Spinal cord (tissue), 10 donors: ENCODE results near the gene FLNB. TPM values are rescaled to one million over a fixed set of nuclear protein-coding genes. Genes with fewer than 3 reads are reported as not detected.

Experiments
- DNase-seq, 6 donors: peaks; one replicate each; pipeline versions ENCODE4 v3.0.0 to v3.0.0-alpha.2; 2013 to 2015; ENCODE audit warnings: low spot score in 6 of 6, low read depth in 4 of 6
- H3K27ac ChIP-seq: one replicate; pipeline ENCODE4 v1.5.1; 2013; ENCODE audit warnings: low read depth, low read length, control low read depth
- H3K27me3 ChIP-seq: one replicate; pipeline ENCODE4 v1.6.1; 2013; ENCODE audit warnings: low read length; ENCODE audit not compliant: control insufficient read depth, insufficient read depth
- H3K36me3 ChIP-seq: one replicate; pipeline ENCODE4 v1.6.1; 2013; ENCODE audit warnings: low read length; ENCODE audit not compliant: control insufficient read depth, insufficient read depth
- H3K4me1 ChIP-seq: one replicate; pipeline ENCODE4 v1.6.1; 2013; ENCODE audit warnings: low read length; ENCODE audit not compliant: control insufficient read depth, insufficient read depth
- H3K4me3 ChIP-seq: one replicate; pipeline ENCODE4 v1.5.1; 2013; ENCODE audit warnings: low read depth, low read length, control low read depth
- H3K9me3 ChIP-seq: one replicate; pipeline ENCODE4 v1.6.1; 2013; ENCODE audit warnings: low read length; ENCODE audit not compliant: control insufficient read depth, insufficient read depth
- WGBS: methylation state at CpG from one replicate; pipeline ENCODE4 v1.1.5; 2013; ENCODE audit warnings: missing lambda C conversion rate; ENCODE audit not compliant: insufficient coverage; 5-methylcytosine and 5-hydroxymethylcytosine counted together
- polyA plus RNA-seq, 2 donors: library from polyadenylated mRNA; unstranded; fragments of 120-200 nt; gene quantifications; one replicate each; pipeline ENCODE4 v1.2.1, GENCODE V29; 2013; ENCODE audit not compliant: insufficient read length in 2 of 2
- total RNA-seq, 2 donors: library from RNA; depleted of rRNA in 1 of 2; stranded (reverse); fragments of 120-200 nt in 1 of 2; fragments of >200 nt in 1 of 2; gene quantifications; one replicate each; pipeline versions ENCODE4 v1.2.3 to v1.2.4, GENCODE V29; 2013 to 2014
- donor health status: healthy.

Gene FLNB
- total and polyA plus RNA-seq, 4 donors, result 46.1 to 251 (median 74.7) TPM

DNA sequence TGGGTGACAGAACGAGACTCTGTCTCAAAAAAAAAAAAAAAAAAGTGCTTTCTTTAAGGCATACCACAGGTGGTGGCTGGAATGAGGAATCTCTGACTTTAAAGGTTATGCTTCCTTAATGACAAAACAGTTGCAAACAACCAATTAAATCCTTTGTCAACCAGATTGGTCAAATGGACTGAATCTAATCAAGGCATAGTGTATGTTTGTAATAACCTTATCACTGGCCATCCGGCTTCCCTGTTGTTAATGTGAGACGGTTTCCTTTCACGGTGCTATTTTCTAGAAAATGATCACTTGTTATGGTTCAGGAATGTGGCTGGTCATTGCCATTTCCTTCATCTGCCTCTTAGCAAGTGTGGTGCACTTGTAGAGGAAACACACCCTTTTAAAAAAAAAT lies 75.9 kb downstream of the FLNB start:
- no peak for DNase-seq
- H3K27me3 ChIP-seq, result no peaks in the 10 kb centered on the region
- H3K4me3 ChIP-seq, result no peak overlapping the region
- H3K36me3 ChIP-seq, result no peaks in the 10 kb centered on the region
- H3K9me3 ChIP-seq, result no peaks in the 10 kb centered on the region
- no peaks in the 10 kb centered on the region for H3K4me1 ChIP-seq
- no peak overlapping the region for H3K27ac ChIP-seq
- WGBS, result 80% methylated on average over 2 of the region's 4 CpGs

DNA sequence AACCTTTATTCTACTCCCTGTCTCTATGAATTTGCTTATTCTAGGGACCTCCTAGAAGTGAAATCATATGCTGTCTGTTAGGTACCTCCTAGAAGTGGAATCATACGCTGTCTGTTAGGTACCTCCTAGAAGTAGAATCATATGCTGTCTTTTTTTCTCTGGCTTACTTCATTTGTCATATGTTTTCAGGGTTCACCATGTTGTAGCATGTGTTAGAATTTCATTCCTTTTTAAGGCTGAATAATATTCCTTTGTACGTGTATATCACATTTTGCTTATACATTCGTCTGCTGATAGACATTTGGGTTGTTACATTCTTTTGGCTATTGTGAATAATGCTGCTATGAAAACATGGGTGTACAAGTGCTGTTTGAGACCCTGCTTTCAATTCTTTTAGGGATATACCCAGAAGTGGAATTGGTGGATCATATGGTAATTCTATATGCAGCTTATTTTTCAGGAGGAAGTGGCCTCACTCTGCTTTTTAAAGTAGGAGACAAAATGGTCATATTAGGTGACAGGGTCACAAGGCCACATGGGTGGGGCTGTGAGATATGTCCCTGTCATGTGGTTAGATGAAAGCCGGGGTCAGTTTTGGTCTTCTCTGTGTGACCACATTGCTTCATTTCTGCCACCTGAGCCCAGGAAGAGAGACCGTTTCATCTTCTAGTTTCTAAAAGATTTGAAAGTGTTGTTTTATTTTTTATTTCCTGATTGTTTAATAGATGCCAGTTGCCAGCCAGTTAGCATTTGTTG lies 76.7 kb downstream of the FLNB start:
- no peak overlapping the region for H3K4me3 ChIP-seq
- no peaks in the 10 kb centered on the region for H3K4me1 ChIP-seq
- H3K36me3 ChIP-seq, result no peaks in the 10 kb centered on the region

DNA sequence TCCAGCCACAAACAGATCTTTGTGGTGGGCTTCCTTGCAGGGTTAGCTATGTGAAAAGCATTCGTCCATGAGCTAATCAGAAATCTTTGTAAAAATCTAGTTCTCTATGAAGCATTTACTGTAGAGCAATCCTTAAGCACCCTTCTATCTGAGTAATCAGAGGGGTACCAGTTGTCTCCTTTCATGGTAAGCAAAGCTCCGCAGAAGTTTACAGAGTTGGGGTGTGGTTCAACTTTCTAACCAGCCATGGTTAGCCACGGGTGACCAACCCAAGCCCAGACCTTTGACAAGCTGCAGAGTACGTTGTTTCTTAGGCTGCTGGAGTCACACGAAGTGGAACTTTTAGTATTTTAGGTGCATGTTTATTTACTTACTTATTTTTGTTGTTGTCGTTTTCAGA lies 77.4 kb downstream of the FLNB start:
- no peak overlapping the region for H3K4me3 ChIP-seq
- H3K9me3 ChIP-seq, result no peaks in the 10 kb centered on the region
- H3K27me3 ChIP-seq, result no peaks in the 10 kb centered on the region
- no peaks in the 10 kb centered on the region for H3K36me3 ChIP-seq
- 50% methylated on average over 2 of the region's 6 CpGs for WGBS
- DNase-seq, result no peak
- no peak overlapping the region for H3K27ac ChIP-seq
- H3K4me1 ChIP-seq, result no peaks in the 10 kb centered on the region

More for the DNA sequence above, 76.7 kb downstream of the FLNB start:
- no peak overlapping the region for H3K27ac ChIP-seq
- H3K9me3 ChIP-seq, result no peaks in the 10 kb centered on the region
- no peaks in the 10 kb centered on the region for H3K27me3 ChIP-seq
- no peak for DNase-seq
- WGBS, result 100% methylated on average over 1 of the region's 5 CpGs

DNA sequence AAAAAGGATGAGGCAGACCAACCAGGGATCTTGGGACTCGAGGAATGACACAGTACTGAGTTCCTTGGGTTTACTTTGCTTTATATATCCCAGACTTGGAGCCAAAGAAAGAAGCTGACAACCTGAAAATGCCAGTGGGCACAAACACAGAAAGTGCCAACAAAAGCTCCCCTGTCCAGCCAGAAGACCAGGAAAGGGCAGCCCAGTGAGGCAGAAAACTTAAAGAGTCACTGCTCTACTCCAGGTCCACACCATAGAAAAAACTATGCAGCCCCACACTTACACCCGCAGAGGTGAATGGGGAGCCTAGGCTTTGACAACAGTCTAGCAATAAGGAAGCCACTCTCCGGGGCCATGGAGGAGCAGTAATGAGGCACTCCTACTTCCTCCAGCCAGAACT lies 80.3 kb downstream of the FLNB start:
- H3K27ac ChIP-seq, result no peak overlapping the region

DNA sequence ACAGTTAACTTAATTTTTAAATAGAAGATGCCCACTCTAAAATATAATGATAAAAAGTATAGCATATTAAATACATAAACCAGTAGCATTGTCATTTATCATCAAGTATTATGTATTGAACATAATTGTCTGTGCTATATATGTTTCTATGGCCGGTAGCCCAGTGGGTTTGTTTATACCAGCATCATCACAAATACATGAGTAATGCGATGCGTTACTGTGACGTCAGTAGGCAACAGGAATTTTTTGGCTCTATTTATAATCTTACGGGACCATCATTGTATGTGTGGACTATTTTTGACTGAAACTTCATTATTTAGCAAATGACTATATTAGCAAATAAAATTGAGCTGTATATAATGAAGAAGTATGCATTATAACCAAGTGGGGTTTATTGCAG lies 82.1 kb downstream of the FLNB start:
- no CpG with 5 or more reads among the region's 5 CpGs for WGBS
- no peaks in the 10 kb centered on the region for H3K27me3 ChIP-seq

More for the DNA sequence above, 80.3 kb downstream of the FLNB start:
- Histone ChIP-seq H3K9me3 (no peaks in the 10 kb centered on the region), H3K36me3 (no peaks in the 10 kb centered on the region), H3K4me1 (no peaks in the 10 kb centered on the region), H3K27me3 (no peaks in the 10 kb centered on the region), H3K4me3 (no peak overlapping the region)
- WGBS, result 80% methylated on average over 3 of the region's 3 CpGs
- no peak for DNase-seq

DNA sequence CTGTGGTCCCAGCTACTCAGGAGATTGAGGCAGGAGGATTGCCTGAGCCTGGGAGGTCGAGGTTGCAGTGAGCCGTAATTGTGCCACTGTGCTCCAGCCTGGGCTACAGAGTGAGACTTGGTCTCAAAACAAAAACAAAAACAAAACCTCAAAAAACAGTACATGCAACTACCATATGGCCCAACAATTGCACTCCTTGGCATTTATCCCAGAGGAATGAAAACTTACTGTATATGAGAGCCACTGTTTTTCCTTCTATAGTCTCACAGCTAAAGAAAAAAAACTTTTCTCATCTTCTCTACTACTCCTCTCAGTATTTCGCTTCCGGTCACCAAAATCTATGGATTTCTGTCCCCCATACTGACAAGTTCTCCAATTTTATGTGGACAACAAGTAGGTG lies 84.3 kb downstream of the FLNB start:
- Histone ChIP-seq H3K9me3 (no peaks in the 10 kb centered on the region), H3K4me3 (no peak overlapping the region), H3K27me3 (no peaks in the 10 kb centered on the region), H3K4me1 (no peaks in the 10 kb centered on the region), H3K27ac (no peak overlapping the region), H3K36me3 (peaks cover 7% of the 10 kb centered on the region)
- peak in 1 of 6 donors; percentile 37 for DNase-seq
- WGBS, result 94% methylated on average over 2 of the region's 4 CpGs

More for the DNA sequence above, 82.1 kb downstream of the FLNB start:
- no peak overlapping the region for H3K27ac ChIP-seq
- no peaks in the 10 kb centered on the region for H3K4me1 ChIP-seq
- no peaks in the 10 kb centered on the region for H3K9me3 ChIP-seq
- no peak overlapping the region for H3K4me3 ChIP-seq
- DNase-seq, result no peak
- H3K36me3 ChIP-seq, result peaks cover 2% of the 10 kb centered on the region

DNA sequence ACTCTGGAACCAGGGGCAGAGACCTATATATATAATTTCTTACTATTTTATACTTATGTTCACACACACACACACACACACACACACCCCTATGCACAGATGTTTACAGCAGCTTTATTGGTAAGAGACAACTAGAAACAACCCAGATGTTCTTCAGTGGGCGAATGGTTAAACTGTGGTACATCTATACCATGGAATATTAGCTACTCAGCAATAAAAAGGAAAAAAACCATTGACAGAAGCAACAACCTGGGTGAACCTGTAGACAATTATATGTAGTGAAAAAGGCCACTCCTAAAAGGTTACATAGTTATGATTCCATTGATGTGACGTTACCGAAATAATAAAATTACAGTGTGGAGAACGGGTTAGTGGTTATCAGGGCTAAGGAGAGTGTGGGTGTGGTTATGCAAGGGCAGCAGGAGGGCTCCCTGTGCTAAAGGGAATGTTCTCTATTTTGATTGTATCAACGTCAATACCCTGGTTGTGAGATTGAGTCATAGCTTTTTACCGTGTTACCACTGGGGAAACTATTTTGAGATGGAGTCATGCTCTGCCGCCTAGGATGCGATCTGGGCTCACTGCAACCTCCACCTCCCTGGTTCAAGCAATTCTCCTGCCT lies 85.5 kb downstream of the FLNB start:
- 86% methylated on average over 7 of the region's 8 CpGs for WGBS
- Histone ChIP-seq H3K27ac (no peak overlapping the region), H3K4me1 (no peaks in the 10 kb centered on the region), H3K9me3 (no peaks in the 10 kb centered on the region), H3K27me3 (no peaks in the 10 kb centered on the region), H3K36me3 (peaks cover 13% of the 10 kb centered on the region), H3K4me3 (no peak overlapping the region)
- no peak for DNase-seq

DNA sequence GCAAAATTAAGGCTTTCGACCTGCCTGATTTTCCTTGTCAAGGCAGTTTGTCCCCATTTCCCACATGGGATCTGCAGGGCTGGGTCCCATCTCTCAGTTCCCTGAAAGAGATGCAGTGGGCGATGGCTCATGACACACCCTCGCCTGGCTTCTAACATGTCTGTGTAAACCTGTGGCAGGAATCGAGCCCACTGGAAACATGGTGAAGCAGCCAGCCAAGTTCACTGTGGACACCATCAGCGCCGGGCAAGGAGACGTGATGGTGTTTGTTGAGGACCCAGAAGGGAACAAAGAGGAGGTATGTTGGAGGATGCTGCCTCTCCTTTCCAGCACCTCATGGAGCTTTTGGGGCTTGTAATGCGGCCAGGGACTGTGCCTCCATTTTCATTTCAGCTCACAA lies 86.4 kb downstream of the FLNB start:
- Histone ChIP-seq H3K9me3 (no peaks in the 10 kb centered on the region), H3K36me3 (peaks cover 19% of the 10 kb centered on the region), H3K27ac (no peak overlapping the region), H3K4me1 (no peaks in the 10 kb centered on the region), H3K27me3 (no peaks in the 10 kb centered on the region), H3K4me3 (no peak overlapping the region)
- no peak for DNase-seq
- 81% methylated on average over 5 of the region's 8 CpGs for WGBS

DNA sequence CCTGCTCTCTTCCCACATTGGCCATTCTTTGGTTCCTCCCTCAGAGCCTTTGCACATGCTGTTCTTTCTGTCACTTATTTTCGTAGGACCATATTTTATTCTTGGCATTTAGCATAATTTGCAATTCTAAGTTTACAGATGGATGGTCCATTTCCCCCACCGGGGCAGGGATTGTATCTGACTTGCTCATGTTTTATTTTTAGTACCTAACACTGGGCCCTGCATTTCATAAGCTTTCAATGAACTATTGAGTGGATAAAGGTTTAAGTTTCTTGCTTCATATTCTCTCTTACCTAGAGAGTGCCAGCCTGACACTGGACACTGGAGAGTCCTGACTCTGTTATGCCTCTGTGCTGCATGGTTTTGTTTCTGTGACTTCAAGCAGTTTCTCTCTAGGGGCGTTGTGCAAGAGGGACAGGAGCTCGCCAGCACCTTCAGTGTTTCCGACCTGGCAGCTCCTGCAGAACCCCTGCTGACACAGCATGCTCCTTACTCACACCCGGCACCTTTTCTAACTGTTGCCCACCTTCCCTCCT lies 87.4 kb downstream of the FLNB start:
- no peak for DNase-seq
- no peak overlapping the region for H3K27ac ChIP-seq
- no peak overlapping the region for H3K4me3 ChIP-seq
- H3K4me1 ChIP-seq, result no peaks in the 10 kb centered on the region
- 92% methylated on average over 2 of the region's 6 CpGs for WGBS
- H3K9me3 ChIP-seq, result no peaks in the 10 kb centered on the region
- H3K27me3 ChIP-seq, result no peaks in the 10 kb centered on the region
- H3K36me3 ChIP-seq, result peaks cover 19% of the 10 kb centered on the region

DNA sequence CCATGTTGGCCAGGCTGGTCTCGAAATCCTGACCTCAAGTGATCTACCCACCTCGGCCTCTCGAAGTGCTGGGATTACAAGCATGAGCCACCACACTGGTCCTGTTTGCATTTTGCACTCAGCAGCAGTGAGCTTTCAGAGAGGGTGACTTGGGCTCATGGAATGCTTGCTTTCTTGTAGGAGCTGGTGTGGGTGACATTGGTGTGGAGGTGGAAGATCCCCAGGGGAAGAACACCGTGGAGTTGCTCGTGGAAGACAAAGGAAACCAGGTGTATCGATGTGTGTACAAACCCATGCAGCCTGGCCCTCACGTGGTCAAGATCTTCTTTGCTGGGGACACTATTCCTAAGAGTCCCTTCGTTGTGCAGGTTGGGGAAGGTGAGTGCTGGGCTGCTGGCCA lies 90.3 kb downstream of the FLNB start:
- Histone ChIP-seq H3K4me1 (peaks cover 5% of the 10 kb centered on the region), H3K27ac (no peak overlapping the region), H3K36me3 (peaks cover 26% of the 10 kb centered on the region), H3K4me3 (no peak overlapping the region), H3K9me3 (no peaks in the 10 kb centered on the region), H3K27me3 (no peaks in the 10 kb centered on the region)
- DNase-seq, result no peak
- 95% methylated on average over 8 of the region's 8 CpGs for WGBS
